ENCODE measurements around the gene GTF2H1.

Gene GTF2H1

DNA sequence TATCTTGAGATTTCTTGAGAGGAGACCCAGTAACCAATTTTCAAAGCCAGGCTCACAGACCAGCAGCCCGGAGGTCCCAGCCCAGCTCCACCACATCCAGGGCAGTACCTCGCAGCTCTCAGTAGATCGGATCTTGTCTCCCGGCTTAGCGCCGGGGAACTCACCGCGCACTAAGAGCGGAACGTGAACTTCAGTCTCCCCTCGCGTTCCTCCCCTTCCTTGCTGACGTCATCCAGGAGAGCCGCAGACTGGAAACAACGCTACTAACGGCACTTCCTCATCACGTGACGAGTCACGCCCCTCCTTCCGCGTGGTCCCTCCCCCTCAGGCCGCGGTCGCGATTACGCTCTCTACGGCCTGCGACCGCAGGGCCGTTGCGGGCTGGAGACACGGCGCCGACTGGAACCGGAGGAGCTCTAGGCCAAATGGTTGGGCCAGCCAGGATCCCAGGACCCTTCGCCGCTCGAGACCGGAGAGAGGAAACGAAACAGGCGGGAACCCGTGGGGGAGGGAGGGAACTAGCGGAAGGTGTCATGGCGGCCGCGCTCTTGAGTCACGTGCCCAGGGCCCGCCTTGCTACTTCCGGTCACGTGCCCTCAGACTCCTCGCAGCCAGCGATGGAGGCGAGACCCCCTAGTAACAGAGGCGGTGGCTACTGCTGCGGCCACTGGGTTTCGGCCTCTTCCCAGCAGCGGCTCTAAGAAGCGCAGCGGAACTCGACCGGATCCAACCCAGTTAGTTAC is at the start of gene GTF2H1, which contains the start of gene HPS5:
Gene GTF2H1 (plus strand): TSS at position 599 of the 743 bp plus-strand sequence. CDS start 10,508 bp downstream, outside the sequence.
Gene HPS5 (minus strand): TSS at position 172 of the 743 bp plus-strand sequence. CDS start 4,282 bp downstream, outside the sequence.
- peak; percentile 96 to 99 for DNase-seq

DNA sequence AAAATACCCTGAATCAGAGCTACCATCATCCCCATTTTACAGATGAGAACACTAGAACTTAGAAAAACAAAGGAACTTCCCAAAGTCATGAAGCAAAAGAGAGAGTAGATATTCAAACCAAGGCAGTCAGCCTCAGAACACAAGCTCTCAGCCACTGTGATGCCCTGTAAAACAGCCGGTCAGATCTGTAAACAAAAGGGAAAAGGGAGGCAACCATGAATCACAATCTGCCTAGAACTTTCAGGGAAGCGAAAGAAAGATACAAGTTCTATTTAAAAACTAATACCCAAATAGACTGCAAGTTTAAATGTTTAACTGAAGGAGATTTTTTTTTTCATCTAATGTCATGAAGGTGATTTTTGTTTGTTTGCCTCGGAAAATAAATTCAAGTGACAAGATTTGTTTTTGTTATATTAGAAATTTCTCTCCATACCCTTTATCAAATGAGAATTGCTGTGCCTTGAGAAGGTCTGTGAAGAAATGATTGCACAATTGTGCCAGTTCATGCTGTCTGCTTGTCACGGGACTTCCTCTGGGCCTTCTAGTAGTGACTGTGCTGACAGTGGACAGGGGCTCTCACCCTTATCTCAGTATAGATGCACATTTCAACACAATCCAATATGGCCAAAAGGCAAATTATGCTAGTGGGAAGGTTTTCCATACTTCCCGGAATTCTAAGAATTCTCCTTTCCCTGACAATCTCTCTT is 44.6 kb upstream of the GTF2H1 start:
- no peak for DNase-seq

DNA sequence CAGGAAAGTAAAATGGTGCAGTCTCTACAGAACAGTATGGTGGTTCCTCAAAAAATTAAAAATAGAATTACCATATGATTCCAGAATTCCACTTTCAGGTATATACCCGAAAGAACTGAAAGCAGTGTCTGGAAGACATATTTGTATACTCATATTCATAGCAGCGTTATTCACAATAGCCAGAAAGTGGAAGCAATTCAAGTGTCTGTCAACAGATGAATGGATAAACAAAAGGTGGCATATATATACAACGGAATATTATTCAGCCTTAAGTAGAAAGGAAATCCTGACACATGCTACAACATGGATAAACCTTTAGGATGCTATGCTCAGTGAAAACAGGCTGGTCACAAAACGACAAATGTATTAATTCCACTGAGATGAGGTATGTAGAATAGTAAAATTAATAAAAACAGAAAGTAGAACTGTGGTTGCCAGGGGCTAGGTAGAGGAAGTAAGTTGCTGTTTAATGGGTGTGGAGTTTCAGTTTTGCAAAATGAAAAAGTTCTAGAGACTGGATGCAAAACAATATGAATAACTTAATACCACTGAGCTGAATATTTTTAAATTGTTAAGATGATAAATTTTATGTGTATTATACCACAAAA is 41.8 kb upstream of the GTF2H1 start:
- no peak for DNase-seq

DNA sequence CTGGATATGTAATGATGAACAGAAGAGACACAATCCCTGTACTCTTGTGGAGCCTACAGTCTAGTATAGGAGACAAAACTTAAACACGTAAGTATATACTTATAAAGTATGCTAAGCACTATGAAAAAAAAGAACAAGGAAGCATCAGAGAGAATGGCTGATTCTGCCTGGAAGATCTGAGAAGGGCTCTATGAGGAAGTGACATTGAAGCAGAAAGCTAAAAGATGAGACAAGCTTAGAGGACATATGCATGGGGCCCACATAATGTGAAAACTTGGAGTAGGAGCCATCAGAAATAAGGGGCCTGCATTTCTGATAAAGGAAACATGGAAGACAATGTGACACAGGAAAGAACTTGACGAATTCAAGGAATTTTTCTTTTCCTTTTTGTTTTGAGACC is 39.7 kb upstream of the GTF2H1 start:
- DNase-seq, result no peak

DNA sequence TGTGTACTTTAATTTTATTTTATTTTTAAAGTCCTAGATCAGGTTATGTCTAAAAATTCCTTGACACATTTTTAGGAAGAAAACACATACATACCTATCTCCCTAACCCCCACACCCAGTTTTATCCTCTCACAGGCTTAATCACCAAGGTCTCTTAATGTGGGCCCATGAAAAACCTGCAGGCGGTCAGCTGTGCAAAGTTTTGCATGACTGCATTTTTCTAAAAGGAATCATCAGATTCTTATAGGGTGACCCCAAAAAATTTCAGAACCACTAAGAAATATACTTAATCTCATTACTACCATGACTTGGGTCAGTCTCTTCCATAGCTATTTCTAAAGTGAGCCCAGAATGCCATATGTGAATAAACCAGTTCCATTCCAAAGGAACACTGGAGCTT is 36.5 kb upstream of the GTF2H1 start:
- no peak for DNase-seq

- no peak for DNase-seq
Observed at GRCh38 chr11:18288911-18289310, 33.5 kb upstream of the GTF2H1 start.

DNA sequence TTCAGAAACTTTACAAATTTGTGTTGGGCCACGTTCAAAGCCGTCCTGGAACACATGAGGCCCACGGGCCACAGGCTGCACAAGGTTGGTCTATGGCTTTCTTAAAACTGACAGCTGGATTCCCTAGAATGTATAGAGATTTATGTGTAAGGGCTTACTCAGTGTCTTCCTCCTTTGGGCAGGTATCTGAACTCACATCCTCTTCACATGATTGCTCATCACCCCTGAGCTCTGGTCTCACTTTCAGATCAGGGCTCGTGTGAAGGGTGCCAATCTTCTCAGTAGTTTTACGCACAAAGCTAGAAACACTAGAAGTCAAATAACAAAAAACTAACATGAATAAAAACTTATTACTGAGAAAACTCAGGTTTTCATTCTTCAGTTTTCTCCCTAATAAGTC is 27.5 kb upstream of the GTF2H1 start:
- DNase-seq, result no peak

GRCh38 chr11:18295316-18295715 is 27.1 kb upstream of the GTF2H1 start:
- DNase-seq, result no peak

DNA sequence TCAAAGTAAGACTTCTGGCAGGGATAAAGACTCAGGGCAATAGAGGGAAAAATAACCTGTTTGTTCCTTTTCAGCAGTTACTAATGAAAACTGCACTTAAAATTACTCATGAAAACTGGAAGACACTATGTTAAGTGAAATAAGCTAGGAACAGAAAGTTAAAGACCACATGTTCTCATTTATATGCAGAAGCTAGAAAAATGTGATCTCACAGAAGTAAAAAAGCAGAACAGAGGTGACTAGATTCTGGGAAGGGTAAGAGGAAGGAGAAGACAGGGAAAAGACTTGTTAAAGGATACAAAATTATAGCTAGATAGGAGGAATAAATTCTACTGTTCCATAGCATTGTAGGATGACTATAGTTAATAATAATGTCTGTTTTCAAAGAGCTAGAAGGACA is 22.6 kb upstream of the GTF2H1 start:
- no peak for DNase-seq

GRCh38 chr11:18304745-18305144 is 17.6 kb upstream of the GTF2H1 start:
- DNase-seq, result no peak

DNA sequence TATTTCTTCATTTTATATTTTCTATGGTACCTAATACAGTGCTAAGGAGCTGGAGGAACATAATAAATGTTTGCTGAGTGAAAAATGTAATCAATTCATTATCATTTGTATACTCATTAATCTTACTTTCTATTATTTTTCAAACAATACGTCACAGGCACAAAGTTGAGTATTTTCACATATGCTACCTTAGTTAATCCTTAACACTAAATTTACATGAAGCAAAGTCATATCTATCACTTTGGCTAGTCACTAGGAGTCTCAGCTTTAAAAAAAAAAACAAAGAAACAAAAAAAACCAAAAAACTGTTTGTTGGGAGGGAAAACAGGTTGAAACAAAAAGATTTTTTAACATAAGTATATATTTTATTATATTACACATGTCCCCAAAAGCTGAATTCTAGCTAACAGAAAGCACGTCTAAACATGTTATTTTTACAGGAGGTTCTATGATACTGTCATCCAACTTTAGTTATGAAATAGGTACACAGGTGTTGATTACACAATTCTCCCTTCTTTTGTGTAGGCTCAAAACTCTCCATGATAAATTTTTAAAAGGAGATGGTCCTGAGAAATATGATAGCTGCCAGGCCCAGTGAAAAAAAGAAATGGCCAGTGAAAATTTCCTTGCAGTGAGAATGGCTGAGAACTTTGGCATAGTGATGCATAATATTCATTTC is 14.8 kb upstream of the GTF2H1 start:
- no peak for DNase-seq

GRCh38 chr11:18308242-18308641 is 14.1 kb upstream of the GTF2H1 start:
- no peak for DNase-seq

- DNase-seq, result no peak
Observed at GRCh38 chr11:18309691-18310090, 12.7 kb upstream of the GTF2H1 start.

DNA sequence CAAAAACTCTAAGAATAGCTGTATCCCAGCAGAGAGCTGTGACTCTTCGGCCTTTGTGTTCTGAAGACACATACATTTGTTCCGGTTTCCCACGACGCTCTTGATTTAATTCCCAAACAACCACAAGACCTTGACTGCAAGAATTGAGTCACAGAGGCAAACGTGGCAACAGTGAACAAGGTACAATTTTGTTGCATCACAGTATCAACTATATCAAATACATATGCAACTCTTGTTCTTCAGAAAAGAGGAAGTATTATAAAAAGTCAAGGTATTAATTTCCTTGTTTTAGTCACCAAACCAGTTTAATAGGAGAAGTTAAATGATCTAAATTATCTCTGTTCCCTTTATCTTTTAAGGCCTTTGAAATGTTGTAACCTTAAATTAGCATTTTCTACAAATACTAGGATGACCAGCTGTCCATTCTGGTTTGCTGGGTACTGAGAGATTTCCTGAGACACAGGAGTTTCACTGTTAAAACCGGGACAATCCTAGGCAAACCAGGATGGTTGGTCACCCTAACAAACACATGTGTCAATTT is 11.5 kb upstream of the GTF2H1 start:
- no peak for DNase-seq

DNA sequence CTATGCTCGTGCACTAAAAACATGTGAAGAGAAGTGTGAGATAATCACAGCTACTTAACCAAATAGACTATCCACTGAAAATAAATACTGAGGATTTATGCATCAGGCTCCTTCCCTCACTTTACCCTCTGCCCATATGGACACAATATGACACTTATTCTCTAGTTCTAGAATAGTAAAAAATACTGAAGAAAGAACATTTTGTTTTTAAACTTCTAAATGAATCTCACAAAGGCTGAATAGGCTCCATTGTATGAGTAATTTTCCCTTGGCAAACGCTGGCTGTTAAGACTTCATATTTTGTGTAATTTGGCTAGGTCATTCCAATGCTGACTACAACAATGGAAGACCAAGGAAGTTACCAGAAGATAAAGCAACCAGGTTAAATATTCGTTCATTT is 10.4 kb upstream of the GTF2H1 start:
- DNase-seq, result no peak

- no peak for DNase-seq
Observed at GRCh38 chr11:18312663-18313420, 9.5 kb upstream of the GTF2H1 start.

DNA sequence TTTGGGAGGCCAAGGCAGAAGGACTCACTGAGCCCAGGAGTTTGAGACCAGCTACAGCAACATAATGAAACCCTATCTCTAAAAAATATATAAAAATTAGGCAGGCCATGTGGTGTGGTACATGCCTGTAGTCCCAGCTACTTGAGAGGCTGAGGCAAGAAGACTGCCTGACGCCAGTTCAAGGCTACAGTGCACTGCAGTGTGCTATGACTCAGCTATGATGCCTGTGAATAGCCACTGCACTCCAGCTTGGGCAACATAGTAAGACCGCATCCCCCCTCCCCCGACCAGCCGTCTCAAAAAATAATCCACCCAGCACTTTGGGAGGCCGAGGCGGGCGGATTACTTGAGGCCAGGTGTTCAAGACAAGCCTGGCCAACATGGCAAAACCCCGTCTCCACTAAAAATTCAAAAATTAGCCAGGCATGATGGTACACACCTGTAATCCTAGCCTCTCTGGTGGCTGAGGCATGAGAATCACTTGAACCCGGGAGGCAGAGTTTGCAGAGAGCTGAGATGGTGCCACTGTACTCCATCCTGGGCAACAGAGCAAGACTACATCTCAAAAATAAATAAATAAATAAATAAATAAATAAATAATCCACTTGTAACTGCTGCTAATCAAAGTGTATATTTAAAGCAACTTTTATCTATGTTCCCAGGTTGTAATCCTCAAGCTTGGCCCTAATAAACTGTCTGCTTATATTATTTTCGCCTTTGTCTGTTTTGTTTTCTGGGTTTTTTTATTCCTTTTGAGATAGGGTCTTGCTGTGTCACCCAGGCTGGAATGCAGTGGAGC is 8.2 kb upstream of the GTF2H1 start:
- DNase-seq, result no peak

DNA sequence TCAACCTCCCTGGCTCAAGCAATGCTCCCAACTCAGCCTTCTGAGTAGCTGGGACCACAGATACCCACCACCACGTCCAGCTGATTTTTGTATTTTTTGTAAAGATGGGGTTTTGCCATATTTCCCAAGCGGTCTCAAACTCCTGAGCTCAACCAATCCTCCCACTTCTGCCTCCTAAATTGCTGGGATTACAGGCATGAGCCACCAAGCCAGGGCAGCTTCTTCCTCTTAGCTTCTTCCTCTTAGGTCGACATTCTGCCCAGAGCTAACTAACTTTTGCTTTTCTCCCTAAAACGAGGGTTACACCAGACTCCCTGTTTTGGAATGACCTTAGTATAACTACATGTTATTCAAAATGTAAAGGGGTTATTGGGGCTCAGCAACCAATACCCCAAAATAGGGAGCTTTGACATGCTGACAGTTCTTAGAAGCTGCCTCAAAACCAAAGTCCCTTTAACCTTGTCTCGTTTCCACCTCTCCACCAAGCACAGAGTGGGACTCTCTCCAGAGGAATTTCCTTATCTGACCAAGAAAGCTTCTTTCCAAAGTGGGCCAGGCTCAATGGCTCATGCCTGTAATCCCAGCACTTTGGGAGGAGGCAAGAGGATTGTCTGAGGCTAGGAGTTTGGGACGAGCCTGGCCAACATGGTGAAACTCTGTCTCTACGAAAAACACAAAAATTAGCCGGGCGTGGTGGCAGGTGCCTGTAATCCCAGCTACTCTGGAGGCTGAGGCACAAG is 7.4 kb upstream of the GTF2H1 start:
- no peak for DNase-seq

GRCh38 chr11:18315893-18316292 is 6.5 kb upstream of the GTF2H1 start:
- no peak for DNase-seq

GRCh38 chr11:18317551-18317950 is 4.8 kb upstream of the GTF2H1 start:
- DNase-seq, result no peak

- no peak for DNase-seq
Observed at GRCh38 chr11:18319914-18320313, 2.5 kb upstream of the GTF2H1 start.

Data from NCI-H187 (cell line).